ENCODE data around the gene NAPSA.

The NAPSA gene

GRCh38 chr19:50376166-50377050 lies 11.0 kb upstream of the NAPSA start, which contains the start of gene NR1H2:
NR1H2 (plus strand) TSS chr19:50376457; CDS start chr19:50377606, 1,149 bp downstream.
- peak within 1 kb of the TSS; percentile 100 for H3K27ac ChIP-seq (ENCODE audit: low read depth, low read length, severe bottlenecking)
- no peaks in the 10 kb centered on the region for H3K9me3 ChIP-seq (ENCODE audit: control insufficient read depth, low read length)
- WGBS, 2 experiments (ENCODE audit: insufficient coverage in 2 of 2): 2% methylated on average over 18 to 30 of the region's 67 CpGs
- H3K36me3 ChIP-seq (ENCODE audit: control insufficient read depth, insufficient read depth, low read length): peaks cover 37% of the 10 kb centered on the region
- H3K4me1 ChIP-seq (ENCODE audit: control insufficient read depth, insufficient read depth, low read length, poor library complexity, severe bottlenecking): no peaks in the 10 kb centered on the region
- H3K4me3 ChIP-seq (ENCODE audit: extremely low read depth, insufficient read depth, low read length, poor library complexity, severe bottlenecking): peak within 1 kb of the TSS; percentile 79

- Histone ChIP-seq H3K36me3 (ENCODE audit: control insufficient read depth, insufficient read depth, low read length) (no peaks in the 10 kb centered on the region), H3K9me3 (ENCODE audit: control insufficient read depth, low read length) (no peaks in the 10 kb centered on the region), H3K27ac (ENCODE audit: low read depth, low read length, severe bottlenecking) (no peak overlapping the region), H3K4me1 (ENCODE audit: control insufficient read depth, insufficient read depth, low read length, poor library complexity, severe bottlenecking) (no peaks in the 10 kb centered on the region), H3K4me3 (ENCODE audit: extremely low read depth, insufficient read depth, low read length, poor library complexity, severe bottlenecking) (no peak overlapping the region)
- WGBS, 2 experiments (ENCODE audit: insufficient coverage in 2 of 2): 85 to 89% methylated on average over 6 to 9 of the region's 10 CpGs
Observed at GRCh38 chr19:50371914-50372475, 6.6 kb upstream of the NAPSA start.

DNA sequence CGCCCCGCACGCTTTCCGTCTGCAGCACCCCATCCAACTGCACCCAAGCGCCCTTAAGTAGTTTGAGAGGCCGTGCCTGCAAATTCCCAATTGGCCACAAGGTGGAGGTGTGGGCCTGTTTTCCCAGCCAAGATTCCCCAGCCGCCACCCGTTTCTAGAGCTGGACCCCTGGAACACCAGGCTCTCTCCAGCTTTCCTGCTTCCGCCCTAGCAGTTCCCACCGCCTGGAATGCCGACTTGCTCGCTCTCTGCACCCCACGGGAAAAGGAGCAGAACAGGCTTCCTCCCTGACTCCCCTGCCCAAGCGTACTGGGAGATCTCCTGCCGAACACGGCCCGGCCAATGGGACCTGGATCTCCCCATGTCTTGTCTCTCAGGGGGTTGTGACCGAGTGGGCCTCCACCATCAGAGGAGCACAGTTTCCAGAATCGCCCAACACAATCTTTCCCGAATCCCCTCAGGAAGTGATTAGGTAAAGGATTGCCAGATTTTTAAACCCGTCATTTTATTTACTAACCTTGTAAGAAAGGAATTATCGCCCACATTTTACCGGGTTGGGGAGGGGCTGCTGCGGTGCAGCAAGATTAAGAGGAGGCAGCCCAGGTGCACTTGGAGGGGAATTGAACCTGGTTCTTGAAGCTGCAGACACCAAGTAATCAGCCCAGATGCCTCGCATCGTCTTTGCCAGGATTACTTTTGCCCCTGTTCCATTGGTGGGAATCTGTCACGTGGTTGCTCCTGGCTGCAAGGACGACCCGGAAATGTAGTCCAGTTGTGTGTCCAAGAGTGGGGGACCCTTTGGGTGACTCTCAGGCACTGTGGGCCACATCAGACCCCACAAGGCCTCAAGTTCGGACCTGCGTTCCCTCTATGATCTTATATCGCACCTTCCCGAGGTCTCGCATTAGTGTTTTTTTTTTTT lies 3.5 kb upstream of the NAPSA start:
- no peaks in the 10 kb centered on the region for H3K9me3 ChIP-seq (ENCODE audit: control insufficient read depth, low read length)
- 32 to 41% methylated on average over 26 of the region's 34 CpGs for WGBS, 2 experiments (ENCODE audit: insufficient coverage in 2 of 2)
- H3K4me1 ChIP-seq (ENCODE audit: control insufficient read depth, insufficient read depth, low read length, poor library complexity, severe bottlenecking): no peaks in the 10 kb centered on the region
- H3K4me3 ChIP-seq (ENCODE audit: extremely low read depth, insufficient read depth, low read length, poor library complexity, severe bottlenecking): peak overlapping the region; percentile 21
- H3K36me3 ChIP-seq (ENCODE audit: control insufficient read depth, insufficient read depth, low read length): no peaks in the 10 kb centered on the region
- no peak overlapping the region for H3K27ac ChIP-seq (ENCODE audit: low read depth, low read length, severe bottlenecking)

DNA sequence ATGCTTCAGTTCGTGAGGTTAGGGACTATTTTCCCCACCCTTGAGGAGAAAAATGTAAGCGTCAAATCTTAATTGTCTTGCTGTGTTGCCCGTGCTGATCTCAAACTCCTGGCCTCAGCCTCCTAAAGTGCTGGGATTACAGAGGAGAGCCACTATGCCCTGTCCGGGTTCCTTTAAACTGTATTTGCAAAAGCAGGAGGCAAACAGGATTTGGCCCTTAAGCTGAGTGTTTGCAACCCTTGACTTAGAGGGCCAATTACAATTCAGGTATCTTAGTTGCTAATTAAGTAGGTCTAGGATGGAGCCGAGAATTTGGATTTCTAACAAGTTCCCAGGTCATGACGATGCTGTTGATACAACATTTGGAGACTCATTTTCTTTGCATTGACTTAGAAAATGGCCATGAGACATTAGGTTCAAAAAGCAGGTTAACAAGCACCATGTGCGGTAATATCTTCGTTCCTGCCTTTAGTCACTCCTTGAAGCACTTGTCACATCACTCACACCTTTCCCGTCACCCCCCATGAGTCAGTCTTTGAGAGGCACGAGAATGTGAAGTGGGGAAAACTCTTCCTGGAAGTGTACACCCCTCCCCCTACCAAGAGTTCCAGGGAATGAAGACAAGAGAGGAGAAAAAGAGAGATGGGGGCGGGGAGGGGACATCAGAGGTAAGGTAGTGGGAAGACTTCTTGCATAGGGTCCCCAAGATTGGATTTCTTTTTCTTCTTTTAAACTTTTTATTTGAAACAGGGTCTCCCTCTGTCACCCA lies 2.6 kb downstream of the NAPSA start:
- no peaks in the 10 kb centered on the region for H3K36me3 ChIP-seq (ENCODE audit: control insufficient read depth, insufficient read depth, low read length)
- no peak overlapping the region for H3K4me3 ChIP-seq (ENCODE audit: extremely low read depth, insufficient read depth, low read length, poor library complexity, severe bottlenecking)
- WGBS, 2 experiments (ENCODE audit: insufficient coverage in 2 of 2): 73 to 74% methylated on average over 8 of the region's 11 CpGs
- H3K9me3 ChIP-seq (ENCODE audit: control insufficient read depth, low read length): no peaks in the 10 kb centered on the region
- no peak overlapping the region for H3K27ac ChIP-seq (ENCODE audit: low read depth, low read length, severe bottlenecking)
- no peaks in the 10 kb centered on the region for H3K4me1 ChIP-seq (ENCODE audit: control insufficient read depth, insufficient read depth, low read length, poor library complexity, severe bottlenecking)

DNA sequence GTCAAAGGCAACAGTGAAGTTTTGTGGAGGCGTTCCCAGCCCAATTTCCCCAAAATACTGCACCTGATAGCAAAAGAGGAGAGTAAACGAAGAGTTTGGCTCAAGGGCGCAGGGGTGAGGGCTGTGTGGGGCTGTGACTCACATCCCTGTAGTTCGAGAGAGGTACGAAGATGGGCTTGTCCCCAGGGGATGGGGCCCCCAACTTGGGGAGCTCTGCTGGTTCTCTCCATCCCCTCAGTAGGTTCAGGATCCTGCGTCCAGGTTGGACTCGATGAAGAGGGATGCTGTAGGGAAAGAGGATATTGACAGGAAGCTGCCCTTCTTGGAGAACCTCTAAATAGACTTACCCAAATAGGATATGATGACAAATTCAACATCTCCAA lies 3.4 kb downstream of the NAPSA start:
- Histone ChIP-seq H3K36me3 (ENCODE audit: control insufficient read depth, insufficient read depth, low read length) (no peaks in the 10 kb centered on the region), H3K27ac (ENCODE audit: low read depth, low read length, severe bottlenecking) (no peak overlapping the region), H3K9me3 (ENCODE audit: control insufficient read depth, low read length) (no peaks in the 10 kb centered on the region), H3K4me3 (ENCODE audit: extremely low read depth, insufficient read depth, low read length, poor library complexity, severe bottlenecking) (no peak overlapping the region), H3K4me1 (ENCODE audit: control insufficient read depth, insufficient read depth, low read length, poor library complexity, severe bottlenecking) (no peaks in the 10 kb centered on the region)
- WGBS, 2 experiments (ENCODE audit: insufficient coverage in 2 of 2): 82 to 83% methylated on average over 2 to 5 of the region's 7 CpGs

DNA sequence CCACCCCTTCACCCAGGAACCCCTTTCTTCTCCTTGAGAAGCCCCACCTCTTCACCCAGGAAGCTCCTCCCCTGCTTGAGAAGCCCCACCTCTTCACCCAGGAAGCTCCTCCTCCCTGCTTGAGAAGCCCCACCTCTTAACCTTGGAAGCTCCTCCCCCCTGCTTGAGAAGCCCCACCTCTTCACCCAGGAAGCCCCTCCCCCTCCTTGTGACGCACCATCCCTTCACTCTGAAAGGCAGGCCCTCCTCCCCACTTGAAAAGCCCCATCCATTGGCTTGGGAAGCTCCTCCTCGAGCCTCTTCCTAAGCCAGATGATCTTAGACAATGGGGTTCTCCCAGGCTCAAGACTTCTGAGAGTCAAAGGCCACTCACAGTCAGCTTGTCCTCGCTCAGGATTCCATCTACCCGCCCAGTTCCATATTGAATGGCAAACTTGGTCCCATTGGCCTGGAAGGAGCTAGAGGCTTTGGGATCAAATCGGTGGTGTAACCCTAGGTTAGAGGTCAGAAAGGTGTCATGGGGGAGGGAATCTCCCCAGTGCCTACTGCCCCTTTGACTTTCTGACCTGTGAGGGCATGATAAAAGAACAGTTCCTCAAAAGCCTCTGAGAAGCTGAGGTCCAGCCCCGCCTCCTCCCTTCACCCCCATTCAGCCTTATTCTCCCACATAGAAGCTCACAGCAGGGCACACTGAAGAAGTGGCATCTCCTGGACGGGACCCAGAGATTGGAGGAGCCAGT lies 4.0 kb downstream of the NAPSA start:
- Histone ChIP-seq H3K36me3 (ENCODE audit: control insufficient read depth, insufficient read depth, low read length) (no peaks in the 10 kb centered on the region), H3K4me3 (ENCODE audit: extremely low read depth, insufficient read depth, low read length, poor library complexity, severe bottlenecking) (no peak overlapping the region), H3K9me3 (ENCODE audit: control insufficient read depth, low read length) (no peaks in the 10 kb centered on the region), H3K4me1 (ENCODE audit: control insufficient read depth, insufficient read depth, low read length, poor library complexity, severe bottlenecking) (no peaks in the 10 kb centered on the region), H3K27ac (ENCODE audit: low read depth, low read length, severe bottlenecking) (no peak overlapping the region)
- 88 to 90% methylated on average over 4 to 6 of the region's 7 CpGs for WGBS, 2 experiments (ENCODE audit: insufficient coverage in 2 of 2)

- no peak overlapping the region for H3K4me3 ChIP-seq (ENCODE audit: extremely low read depth, insufficient read depth, low read length, poor library complexity, severe bottlenecking)
- H3K36me3 ChIP-seq (ENCODE audit: control insufficient read depth, insufficient read depth, low read length): no peaks in the 10 kb centered on the region
- H3K27ac ChIP-seq (ENCODE audit: low read depth, low read length, severe bottlenecking): no peak overlapping the region
- H3K4me1 ChIP-seq (ENCODE audit: control insufficient read depth, insufficient read depth, low read length, poor library complexity, severe bottlenecking): no peaks in the 10 kb centered on the region
- no peaks in the 10 kb centered on the region for H3K9me3 ChIP-seq (ENCODE audit: control insufficient read depth, low read length)
- 68 to 90% methylated on average over 2 to 7 of the region's 11 CpGs for WGBS, 2 experiments (ENCODE audit: insufficient coverage in 2 of 2)
Observed at GRCh38 chr19:50359328-50359818, 6.1 kb downstream of the NAPSA start.

- H3K4me1 ChIP-seq (ENCODE audit: control insufficient read depth, insufficient read depth, low read length, poor library complexity, severe bottlenecking): no peaks in the 10 kb centered on the region
- H3K36me3 ChIP-seq (ENCODE audit: control insufficient read depth, insufficient read depth, low read length): no peaks in the 10 kb centered on the region
- 93 to 94% methylated on average over 46 to 53 of the region's 54 CpGs for WGBS, 2 experiments (ENCODE audit: insufficient coverage in 2 of 2)
- H3K9me3 ChIP-seq (ENCODE audit: control insufficient read depth, low read length): no peaks in the 10 kb centered on the region
- no peak overlapping the region for H3K4me3 ChIP-seq (ENCODE audit: extremely low read depth, insufficient read depth, low read length, poor library complexity, severe bottlenecking)
- H3K27ac ChIP-seq (ENCODE audit: low read depth, low read length, severe bottlenecking): no peak overlapping the region
Observed at GRCh38 chr19:50358483-50359327, 6.7 kb downstream of the NAPSA start.

Data from mesodermal cell (in vitro differentiated cells).